ENCODE data around the gene SORCS2. TPM values are rescaled to one million over a fixed set of nuclear protein-coding genes. Genes with fewer than 3 reads are reported as not detected.

Gene SORCS2
- total RNA-seq, 4 donors from 2014 or later, result 0.19 to 0.85 (median 0.66) TPM

GRCh38 chr4:7197910-7198309 lies 5.6 kb downstream of the SORCS2 start:
- TF ChIP-seq CTCF (IDR thresholded peaks at IDR 0.05; ENCODE audit: low read depth), result no peak

DNA sequence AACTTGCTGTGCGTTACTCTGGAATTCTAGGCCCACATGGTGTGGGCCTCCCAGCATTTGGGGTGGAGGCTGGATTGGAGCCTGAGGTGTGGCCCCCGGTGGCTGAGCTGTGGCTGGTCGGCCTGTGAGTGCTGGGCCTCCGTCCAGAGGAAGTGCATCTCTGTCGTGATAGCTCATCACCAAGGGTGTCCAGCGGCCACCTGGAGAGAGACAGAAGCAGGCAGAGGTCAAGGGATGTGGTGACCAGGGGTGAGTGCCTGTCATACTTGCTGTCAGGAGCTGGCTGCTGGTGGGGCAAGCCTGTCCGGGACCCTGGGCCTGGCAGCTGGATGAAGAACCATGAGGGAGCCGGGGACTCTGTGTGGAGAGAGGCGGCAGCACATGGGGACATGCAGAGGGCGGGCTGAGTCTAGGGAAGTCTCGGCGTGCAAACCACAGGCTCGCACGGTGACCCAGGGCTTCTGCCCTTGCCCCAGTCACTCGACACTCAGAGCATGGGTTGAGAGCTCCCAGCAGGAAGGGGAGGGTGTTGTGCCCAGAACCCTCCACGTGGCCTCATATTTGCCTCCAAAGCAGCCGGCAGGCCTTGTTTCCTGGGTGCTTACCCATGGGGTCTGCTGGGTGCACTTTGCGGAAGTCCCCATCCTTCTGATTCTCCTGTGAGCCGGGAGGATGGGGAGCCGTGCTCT lies 6.2 kb downstream of the SORCS2 start:
- TF ChIP-seq CTCF (IDR thresholded peaks at IDR 0.05; ENCODE audit: low read depth), result no peak

GRCh38 chr4:7199129-7199725 lies 6.9 kb downstream of the SORCS2 start:
- no peak for TF ChIP-seq CTCF (IDR thresholded peaks at IDR 0.05; ENCODE audit: low read depth)

DNA sequence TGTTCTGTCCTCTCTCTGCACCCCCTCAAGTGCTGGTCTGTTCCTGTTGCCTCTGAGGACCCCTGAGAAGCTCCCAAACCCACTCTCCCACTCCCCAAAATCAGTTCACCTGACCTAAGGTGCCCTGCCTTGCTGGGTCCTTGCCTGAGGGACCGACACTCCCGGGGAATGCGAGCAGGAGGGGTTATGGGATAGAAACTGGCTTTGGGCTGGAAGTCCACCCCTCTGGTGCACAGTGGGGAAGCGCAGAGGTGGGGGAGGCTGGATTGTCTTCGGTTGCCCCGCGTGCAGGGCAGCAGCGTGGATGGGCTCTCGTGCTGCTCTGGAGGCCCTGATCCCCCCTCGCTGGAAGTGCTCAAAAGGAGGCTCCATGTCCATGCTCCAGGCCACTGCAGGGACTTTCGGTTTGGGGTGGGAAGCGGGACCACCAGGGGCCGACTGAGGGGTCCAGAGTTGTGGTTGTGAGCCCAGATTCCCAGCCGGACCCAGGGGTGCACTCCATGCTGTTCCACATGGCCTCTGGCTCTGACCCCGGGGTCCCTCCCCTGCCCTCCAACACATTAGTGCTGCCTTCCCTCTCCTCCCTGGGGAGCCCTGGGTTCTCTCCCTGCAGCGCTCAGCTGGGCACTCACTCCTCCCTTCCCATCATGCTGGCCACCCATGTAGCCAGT lies 7.6 kb downstream of the SORCS2 start:
- no peak for TF ChIP-seq CTCF (IDR thresholded peaks at IDR 0.05; ENCODE audit: low read depth)

DNA sequence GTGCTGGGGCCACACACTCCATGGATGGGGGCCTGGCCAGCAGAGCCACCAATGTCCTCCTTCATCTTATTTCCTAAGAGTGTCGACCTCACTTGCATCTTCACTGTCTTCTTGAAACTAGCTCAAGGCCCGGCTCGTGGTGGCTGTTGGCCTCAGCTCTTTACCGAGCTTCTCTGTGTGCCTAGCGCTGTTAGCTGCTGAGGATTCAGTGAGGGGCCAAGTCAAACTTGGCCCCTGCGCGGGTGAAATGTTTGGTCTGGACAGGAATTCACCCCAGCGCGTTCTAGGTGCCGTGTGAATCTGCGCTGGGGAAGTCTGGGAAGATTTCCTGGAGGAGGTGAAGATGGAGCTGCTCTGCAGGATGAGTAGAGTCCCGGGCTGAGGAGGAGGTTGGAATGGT lies 8.5 kb downstream of the SORCS2 start:
- no peak for TF ChIP-seq CTCF (IDR thresholded peaks at IDR 0.05; ENCODE audit: low read depth)

- no peak for TF ChIP-seq CTCF (IDR thresholded peaks at IDR 0.05; ENCODE audit: low read depth)
Observed at GRCh38 chr4:7201420-7202305, 9.3 kb downstream of the SORCS2 start.
